GM12878 (cell line): ENCODE data around the gene HIVEP3. TPM values are rescaled to one million over a fixed set of nuclear protein-coding genes. Genes with fewer than 3 reads are reported as not detected.

Experiments used
- BHLHE40 ChIP-seq, 2 experiments: fragments of 450-650 bp in 1 of 2; IDR thresholded peaks; 2 replicates each; pipeline ENCODE4 v1.6.1; 2011 to 2017; ENCODE audit warnings: low read depth in 2 of 2, borderline replicate concordance in 1 of 2, improper control_type of control experiment in 1 of 2, low read length in 1 of 2, mild to moderate bottlenecking in 1 of 2
- CHD2 ChIP-seq: IDR thresholded peaks from 2 replicates; pipeline ENCODE4 v1.6.1; 2011; ENCODE audit warnings: low read depth, low read length, improper control_type of control experiment, borderline replicate concordance
- E2F8 ChIP-seq: fragments of 450-650 bp; IDR thresholded peaks from 2 replicates; pipeline ENCODE4 v1.6.1; 2018; ENCODE audit warnings: mild to moderate bottlenecking, low read depth, moderate library complexity; ENCODE audit not compliant: partially characterized antibody
- EGR1 ChIP-seq, 2 experiments: IDR thresholded peaks; 1 replicate in 1 of 2; 2 replicates in 1 of 2; pipeline ENCODE4 v1.6.1; 2011 to 2012; ENCODE audit warnings: low read depth in 2 of 2, low read length in 2 of 2, borderline replicate concordance in 1 of 2, mild to moderate bottlenecking in 1 of 2, moderate library complexity in 1 of 2
- EZH2 ChIP-seq: IDR thresholded peaks from 2 replicates; pipeline ENCODE4 v1.6.1; 2012; ENCODE audit warnings: low read depth, mild to moderate bottlenecking, control low read depth, inconsistent platforms, low read length, borderline replicate concordance; ENCODE audit not compliant: control insufficient read depth
- FOXK2 ChIP-seq: fragments of 450-650 bp; IDR thresholded peaks from 2 replicates; pipeline ENCODE4 v1.6.1; 2017; ENCODE audit warnings: mild to moderate bottlenecking, moderate library complexity
- GATAD2B ChIP-seq: fragments of 450-650 bp; conservative IDR thresholded peaks from 2 replicates; pipeline ENCODE4 v1.6.1; 2017; ENCODE audit warnings: low read depth, mild to moderate bottlenecking, moderate library complexity
- JUND ChIP-seq: IDR thresholded peaks from 2 replicates; pipeline ENCODE4 v1.6.1; 2012; ENCODE audit warnings: low read depth, mild to moderate bottlenecking, low read length, improper control_type of control experiment, moderate library complexity
- LARP7 ChIP-seq: fragments of 450-650 bp; IDR thresholded peaks from 2 replicates; pipeline ENCODE4 v1.6.1; 2017; ENCODE audit warnings: mild to moderate bottlenecking
- MLLT1 ChIP-seq: fragments of 450-650 bp; IDR thresholded peaks from 2 replicates; pipeline ENCODE4 v1.6.1; 2016; ENCODE audit warnings: mild to moderate bottlenecking
- NFIC ChIP-seq: IDR thresholded peaks from 2 replicates; pipeline ENCODE4 v1.6.1; 2012; ENCODE audit warnings: low read depth, mild to moderate bottlenecking, inconsistent platforms, low read length, moderate library complexity
- NRF1 ChIP-seq: conservative IDR thresholded peaks from 2 replicates; pipeline ENCODE4 v1.6.1; 2011; ENCODE audit warnings: mild to moderate bottlenecking, low read depth, low read length, improper control_type of control experiment
- PRDM15 ChIP-seq: fragments of 450-650 bp; formaldehyde crosslinking; IDR thresholded peaks from 2 replicates; pipeline ENCODE4 v1.4.0; 2020; ENCODE audit warnings: mild to moderate bottlenecking, moderate library complexity
- RAD21 ChIP-seq: IDR thresholded peaks from 2 replicates; pipeline ENCODE4 v1.6.1; 2011; ENCODE audit warnings: mild to moderate bottlenecking, low read depth, low read length, moderate library complexity; ENCODE audit not compliant: insufficient read depth
- SIX5 ChIP-seq: IDR thresholded peaks from 2 replicates; pipeline ENCODE4 v1.6.1; 2011; ENCODE audit warnings: mild to moderate bottlenecking, low read depth, low read length, moderate library complexity; ENCODE audit not compliant: severe bottlenecking
- STAT1 ChIP-seq: fragments of 450-650 bp; conservative IDR thresholded peaks from 2 replicates; pipeline ENCODE4 v1.6.1; 2014; ENCODE audit warnings: antibody characterized with exemption, mild to moderate bottlenecking
- ZBED1 ChIP-seq: IDR thresholded peaks from 2 replicates; pipeline ENCODE4 v1.6.1; 2016; ENCODE audit warnings: borderline replicate concordance
- ZNF217 ChIP-seq: fragments of 450-650 bp; IDR thresholded peaks from 2 replicates; pipeline ENCODE4 v1.6.1; 2017; ENCODE audit warnings: antibody characterized with exemption, mild to moderate bottlenecking
- ZNF24 ChIP-seq: fragments of 450-650 bp; IDR thresholded peaks from 2 replicates; pipeline ENCODE4 v1.6.1; 2017; ENCODE audit warnings: antibody characterized with exemption, mild to moderate bottlenecking
- ZNF274 ChIP-seq: IDR thresholded peaks from one replicate; pipeline ENCODE4 v1.8.0; 2011; ENCODE audit not compliant: insufficient read length, insufficient read depth
- ZNF384 ChIP-seq: IDR thresholded peaks from 2 replicates; pipeline ENCODE4 v1.6.1; 2012; ENCODE audit warnings: low read depth, mild to moderate bottlenecking, low read length, improper control_type of control experiment, borderline replicate concordance
- ZSCAN29 ChIP-seq: fragments of 450-650 bp; IDR thresholded peaks from 2 replicates; pipeline ENCODE4 v1.6.1; 2017; ENCODE audit warnings: mild to moderate bottlenecking, moderate library complexity
- polyA plus RNA-seq, 11 experiments: library from polyadenylated mRNA; depleted of rRNA in 4 of 11; unstranded in 6 of 11; stranded (reverse) in 5 of 11; fragments of >200 nt; fragmentation: Nextera tagmentation in 4 of 11; fragmentation: Illumina TruSeq in 1 of 11; extraction: Ambion mirVana in 4 of 11; extraction: Trizol in 1 of 11; gene quantifications; 1 replicate in 1 of 11; 2 replicates in 10 of 11; pipeline versions ENCODE4 v1.2.1 to v1.2.3, GENCODE V29; 2011 to 2016; ENCODE audit warnings: inconsistent platforms in 2 of 11, missing spikeins in 2 of 11, low read depth in 1 of 11
- total RNA-seq, 4 experiments: library from RNA; depleted of rRNA in 3 of 4; stranded (reverse); fragments of >200 nt in 3 of 4; fragmentation: Illumina TruSeq in 1 of 4; extraction: Trizol in 1 of 4; gene quantifications; 2 replicates each; pipeline versions ENCODE4 v1.2.1 to v1.2.3, GENCODE V29; 2013 to 2021

HIVEP3 gene
- total and polyA plus RNA-seq, 10 of the 15 experiments (the other 5 are each of a cell fraction or from before 2014, with no cell fraction given), result 1.8 to 13.6 (median 3.8) TPM

GRCh38 chr1:41516168-41517061 is 402.3 kb downstream of the HIVEP3 start (continued):
- no peak for TF ChIP-seq E2F8
- TF ChIP-seq ZNF384, result no peak
- TF ChIP-seq MLLT1, result 0 out of 2 replicates have a peak, but pooled peaks have one; percentile 18
- no peak for TF ChIP-seq ZBED1
- no peak for TF ChIP-seq EGR1 (IDR thresholded peaks at IDR 0.05; ENCODE audit: borderline replicate concordance in 1 of 2, low read depth in 2 of 2, low read length in 2 of 2)
- TF ChIP-seq EZH2, result no peak
- TF ChIP-seq LARP7, result 0 out of 2 replicates have a peak, but pooled peaks have one; percentile 36
- TF ChIP-seq GATAD2B, result 0 out of 2 replicates have a peak, but pooled peaks have one; percentile 30
- TF ChIP-seq PRDM15 (CRISPR knock-in tag), result no peak
- TF ChIP-seq JUND, result no peak
- no peak for TF ChIP-seq ZNF217
- TF ChIP-seq CHD2, result 0 out of 2 replicates have a peak, but pooled peaks have one; percentile 15
- no peak for TF ChIP-seq ZSCAN29
- no peak for TF ChIP-seq ZNF24
- TF ChIP-seq NFIC, result no peak
- no peak for TF ChIP-seq STAT1
- no peak for TF ChIP-seq NRF1
- TF ChIP-seq BHLHE40 (IDR thresholded peaks at IDR 0.05; ENCODE audit: borderline replicate concordance in 1 of 2, low read depth in 2 of 2, low read length in 1 of 2), result peak in 1 of 2 experiments; percentile 41; a peak in 1 of 4 replicates
- TF ChIP-seq SIX5, result no peak
- TF ChIP-seq FOXK2, result peak; percentile 33; the same call in 1 of the 2 replicates
- TF ChIP-seq RAD21, result peak; percentile 71
- TF ChIP-seq ZNF274, result no peak
